Stimulated activated effector memory CD8-positive, alpha-beta T cell treated with anti-CD3 and anti-CD28 coated beads, Interleukin-12 subunit alpha, Interleukin-12 subunit beta, amount 100 ng/mL, for 72 hours (primary cell): ENCODE results near the gene SRGAP1.
"Not testable (repeated sequence)": the region's sequence is repeated elsewhere in the genome, so short reads cannot be mapped to it uniquely, and the experiment has no call there.

Experiments used
- ATAC-seq: fragments of 150-1000 bp; cut with Tn5 transposase; 2 replicates; pipeline ENCODE4 v1.10.0; 2021
- DNase-seq, 2 donors: peaks; one replicate each; pipeline ENCODE4 v3.0.0; 2021 to 2022; ENCODE audit warnings: low spot score in 2 of 2
- H3K27ac Mint-ChIP-seq: one replicate; pipeline ENCODE4 v1.8.0; 2022; ENCODE audit warnings: mild to moderate bottlenecking, mixed read lengths
- H3K36me3 Mint-ChIP-seq: one replicate; pipeline ENCODE4 v1.8.0; 2022; ENCODE audit warnings: mild to moderate bottlenecking, mixed read lengths
- H3K4me1 Mint-ChIP-seq: one replicate; pipeline ENCODE4 v1.8.0; 2022; ENCODE audit warnings: mixed read lengths
- H3K4me3 Mint-ChIP-seq: one replicate; pipeline ENCODE4 v1.8.0; 2022; ENCODE audit warnings: mild to moderate bottlenecking, mixed read lengths
- H3K9me3 Mint-ChIP-seq: one replicate; pipeline ENCODE4 v1.8.0; 2022; ENCODE audit warnings: mixed read lengths

Gene SRGAP1

GRCh38 chr12:64102339-64102738 is 257.8 kb downstream of the SRGAP1 start:
- ATAC-seq (no peak), DNase-seq (no peak)
- Mint-ChIP-seq H3K27ac (no peak overlapping the region), H3K4me3 (no peak overlapping the region), H3K4me1 (no peaks in the 10 kb centered on the region), H3K9me3 (no peaks in the 10 kb centered on the region), H3K36me3 (no peaks in the 10 kb centered on the region)

- DNase-seq (no peak), ATAC-seq (no peak)
- Mint-ChIP-seq H3K27ac (no peak overlapping the region), H3K4me1 (no peaks in the 10 kb centered on the region), H3K4me3 (no peak overlapping the region), H3K9me3 (no peaks in the 10 kb centered on the region), H3K36me3 (no peaks in the 10 kb centered on the region)
These were observed 259.6 kb downstream of the SRGAP1 start for GRCh38 chr12:64103825-64104740.

- ATAC-seq, result no peak
- H3K27ac Mint-ChIP-seq, result no peak overlapping the region
- H3K9me3 Mint-ChIP-seq, result no peaks in the 10 kb centered on the region
- no peaks in the 10 kb centered on the region for H3K36me3 Mint-ChIP-seq
- DNase-seq, result no peak
- no peak overlapping the region for H3K4me3 Mint-ChIP-seq
- no peaks in the 10 kb centered on the region for H3K4me1 Mint-ChIP-seq
These were observed 260.5 kb downstream of the SRGAP1 start for GRCh38 chr12:64105026-64105425.

GRCh38 chr12:64107776-64108175 is 263.3 kb downstream of the SRGAP1 start:
- DNase-seq (no peak), ATAC-seq (no peak)
- H3K4me1 Mint-ChIP-seq, result no peaks in the 10 kb centered on the region
- H3K36me3 Mint-ChIP-seq, result no peaks in the 10 kb centered on the region
- H3K27ac Mint-ChIP-seq, result no peak overlapping the region
- no peak overlapping the region for H3K4me3 Mint-ChIP-seq
- H3K9me3 Mint-ChIP-seq, result no peaks in the 10 kb centered on the region

GRCh38 chr12:64109706-64110105 is 265.2 kb downstream of the SRGAP1 start:
- Mint-ChIP-seq H3K4me1 (no peaks in the 10 kb centered on the region), H3K27ac (no peak overlapping the region)

GRCh38 chr12:64110864-64111263 is 266.4 kb downstream of the SRGAP1 start:
- no peaks in the 10 kb centered on the region for H3K4me1 Mint-ChIP-seq
- ATAC-seq, result no peak
- DNase-seq, result no peak
- H3K36me3 Mint-ChIP-seq, result no peaks in the 10 kb centered on the region
- H3K4me3 Mint-ChIP-seq, result no peak overlapping the region
- H3K9me3 Mint-ChIP-seq, result no peaks in the 10 kb centered on the region
- H3K27ac Mint-ChIP-seq, result no peak overlapping the region

More at GRCh38 chr12:64109706-64110105, 265.2 kb downstream of the SRGAP1 start:
- ATAC-seq (no peak), DNase-seq (no peak)
- Mint-ChIP-seq H3K4me3 (no peak overlapping the region), H3K9me3 (no peaks in the 10 kb centered on the region), H3K36me3 (no peaks in the 10 kb centered on the region)

- Mint-ChIP-seq H3K27ac (no peak overlapping the region), H3K36me3 (no peaks in the 10 kb centered on the region), H3K4me1 (no peaks in the 10 kb centered on the region), H3K4me3 (no peak overlapping the region), H3K9me3 (no peaks in the 10 kb centered on the region)
- ATAC-seq (no peak), DNase-seq (no peak)
These were observed 272.5 kb downstream of the SRGAP1 start for GRCh38 chr12:64116969-64117368.

- DNase-seq, result no peak
- no peak overlapping the region for H3K4me3 Mint-ChIP-seq
These were observed 276.1 kb downstream of the SRGAP1 start for GRCh38 chr12:64120568-64120967.

GRCh38 chr12:64121086-64121485 is 276.6 kb downstream of the SRGAP1 start:
- H3K4me1 Mint-ChIP-seq, H3K4me3 Mint-ChIP-seq, H3K36me3 Mint-ChIP-seq, DNase-seq, H3K27ac Mint-ChIP-seq, ATAC-seq, H3K9me3 Mint-ChIP-seq: not testable (repeated sequence)

More at GRCh38 chr12:64120568-64120967, 276.1 kb downstream of the SRGAP1 start:
- no peaks in the 10 kb centered on the region for H3K9me3 Mint-ChIP-seq
- H3K36me3 Mint-ChIP-seq, result no peaks in the 10 kb centered on the region
- no peak overlapping the region for H3K27ac Mint-ChIP-seq
- no peaks in the 10 kb centered on the region for H3K4me1 Mint-ChIP-seq
- no peak for ATAC-seq

GRCh38 chr12:64122154-64122553 is 277.7 kb downstream of the SRGAP1 start:
- no peak overlapping the region for H3K27ac Mint-ChIP-seq
- H3K4me3 Mint-ChIP-seq, result no peak overlapping the region
- H3K9me3 Mint-ChIP-seq, result no peaks in the 10 kb centered on the region
- no peaks in the 10 kb centered on the region for H3K4me1 Mint-ChIP-seq
- ATAC-seq (no peak), DNase-seq (no peak)
- no peaks in the 10 kb centered on the region for H3K36me3 Mint-ChIP-seq

GRCh38 chr12:64122995-64123394 is 278.5 kb downstream of the SRGAP1 start:
- no peaks in the 10 kb centered on the region for H3K36me3 Mint-ChIP-seq
- ATAC-seq (no peak), DNase-seq (no peak)
- no peak overlapping the region for H3K4me3 Mint-ChIP-seq
- H3K4me1 Mint-ChIP-seq, result no peaks in the 10 kb centered on the region
- no peaks in the 10 kb centered on the region for H3K9me3 Mint-ChIP-seq
- H3K27ac Mint-ChIP-seq, result no peak overlapping the region

GRCh38 chr12:64123448-64123847 is 278.9 kb downstream of the SRGAP1 start:
- Mint-ChIP-seq H3K4me1 (no peaks in the 10 kb centered on the region), H3K36me3 (no peaks in the 10 kb centered on the region), H3K27ac (no peak overlapping the region), H3K4me3 (no peak overlapping the region), H3K9me3 (no peaks in the 10 kb centered on the region)
- no peak for ATAC-seq
- no peak for DNase-seq

GRCh38 chr12:64124511-64125197 is 280.2 kb downstream of the SRGAP1 start:
- DNase-seq (no peak), ATAC-seq (no peak)
- H3K36me3 Mint-ChIP-seq, result no peaks in the 10 kb centered on the region
- H3K4me1 Mint-ChIP-seq, result no peaks in the 10 kb centered on the region
- H3K4me3 Mint-ChIP-seq, result no peak overlapping the region
- H3K9me3 Mint-ChIP-seq, result no peaks in the 10 kb centered on the region
- H3K27ac Mint-ChIP-seq, result no peak overlapping the region

GRCh38 chr12:64125913-64126312 is 281.4 kb downstream of the SRGAP1 start:
- DNase-seq, result no peak
- no peaks in the 10 kb centered on the region for H3K36me3 Mint-ChIP-seq
- no peaks in the 10 kb centered on the region for H3K9me3 Mint-ChIP-seq
- no peak for ATAC-seq
- no peaks in the 10 kb centered on the region for H3K4me1 Mint-ChIP-seq
- H3K4me3 Mint-ChIP-seq, result no peak overlapping the region
- H3K27ac Mint-ChIP-seq, result no peak overlapping the region

GRCh38 chr12:64127811-64128210 is 283.3 kb downstream of the SRGAP1 start:
- H3K27ac Mint-ChIP-seq, result no peak overlapping the region
- H3K4me1 Mint-ChIP-seq, result no peaks in the 10 kb centered on the region
- H3K4me3 Mint-ChIP-seq, result no peak overlapping the region
- H3K9me3 Mint-ChIP-seq, result peaks cover 2% of the 10 kb centered on the region
- H3K36me3 Mint-ChIP-seq, result no peaks in the 10 kb centered on the region
- DNase-seq, result no peak
- no peak for ATAC-seq

GRCh38 chr12:64128366-64128765 is 283.9 kb downstream of the SRGAP1 start:
- DNase-seq, result no peak
- Mint-ChIP-seq H3K4me3 (no peak overlapping the region), H3K36me3 (no peaks in the 10 kb centered on the region), H3K27ac (no peak overlapping the region), H3K4me1 (no peaks in the 10 kb centered on the region), H3K9me3 (peaks cover 2% of the 10 kb centered on the region)
- ATAC-seq, result no peak
